ENCODE data around the gene AK2. TPM values are rescaled to one million over a fixed set of nuclear protein-coding genes. Genes with fewer than 3 reads are reported as not detected.

Gene AK2
- total and polyA plus RNA-seq, 10 of the 15 experiments (the other 5 are each of a cell fraction or from before 2014, with no cell fraction given): 52.3 to 500 (median 278) TPM

DNA sequence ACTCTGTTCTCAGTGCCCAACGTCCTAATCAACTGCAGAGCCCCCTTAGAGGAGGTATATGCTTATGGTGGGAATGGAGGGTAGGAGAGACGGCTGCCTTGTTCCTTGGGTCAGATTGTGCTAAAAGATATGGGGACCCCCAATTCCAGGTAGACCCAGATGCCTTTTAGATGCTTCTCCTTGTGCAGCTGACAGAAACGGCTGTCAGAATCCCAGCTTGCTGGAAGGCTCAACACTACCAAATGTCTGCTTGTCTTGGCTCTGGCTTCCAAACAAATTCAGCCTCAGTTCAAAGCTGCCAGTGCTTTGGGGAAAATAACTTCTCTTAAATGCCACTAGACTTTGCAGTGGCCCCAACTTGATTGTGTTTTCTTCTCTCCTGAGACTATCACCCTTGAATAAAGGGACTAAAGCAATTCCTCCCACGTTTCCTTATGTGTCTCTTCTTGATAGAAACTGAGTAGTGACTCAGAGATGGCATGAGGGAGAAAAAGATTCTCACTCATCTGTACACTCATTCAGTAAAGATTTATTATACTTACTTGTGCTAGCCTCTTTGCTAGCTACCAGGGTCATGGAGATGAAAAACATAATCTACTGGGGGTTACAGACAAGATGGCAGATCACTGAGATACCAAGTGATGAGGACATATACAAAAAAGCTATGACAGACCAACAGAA is 68.7 kb downstream of the AK2 start (continued):
- TF ChIP-seq, protein P1, sequence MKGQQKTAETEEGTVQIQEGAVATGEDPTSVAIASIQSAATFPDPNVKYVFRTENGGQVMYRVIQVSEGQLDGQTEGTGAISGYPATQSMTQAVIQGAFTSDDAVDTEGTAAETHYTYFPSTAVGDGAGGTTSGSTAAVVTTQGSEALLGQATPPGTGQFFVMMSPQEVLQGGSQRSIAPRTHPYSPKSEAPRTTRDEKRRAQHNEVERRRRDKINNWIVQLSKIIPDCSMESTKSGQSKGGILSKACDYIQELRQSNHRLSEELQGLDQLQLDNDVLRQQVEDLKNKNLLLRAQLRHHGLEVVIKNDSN (IDR thresholded peaks at IDR 0.05; ENCODE audit: borderline replicate concordance, extremely low read length, insufficient read depth, low read depth, low read length): no peak
- TF ChIP-seq MEF2B (IDR thresholded peaks at IDR 0.05; ENCODE audit: partially characterized antibody, poor library complexity, severe bottlenecking) (no peak), ZBED1 (IDR thresholded peaks at IDR 0.05; ENCODE audit: borderline replicate concordance) (no peak)

DNA sequence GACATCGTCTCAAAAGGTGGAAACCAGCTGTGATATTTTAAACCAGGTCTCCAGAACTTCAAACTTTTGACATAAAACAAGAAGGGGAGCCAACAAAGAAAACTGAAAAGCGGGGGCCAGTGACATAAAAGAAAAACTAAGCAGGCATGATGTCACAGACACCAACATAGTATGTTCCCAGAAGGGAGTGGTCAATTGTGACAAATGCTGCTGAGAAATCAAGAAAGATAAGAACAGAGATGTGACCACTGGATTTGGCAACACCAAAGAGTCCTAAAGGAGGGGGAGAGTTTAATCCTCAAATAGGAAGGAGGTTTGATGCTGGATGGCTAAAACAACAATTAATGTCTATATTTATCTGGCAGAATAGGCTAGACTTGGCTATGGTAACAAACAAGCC is 69.8 kb downstream of the AK2 start:
- Histone ChIP-seq H3K36me3 (ENCODE audit: control insufficient read depth in 2 of 2, insufficient read depth in 2 of 2, low read length in 1 of 2) (no peaks in the 10 kb centered on the region), H4K20me1 (ENCODE audit: control insufficient read depth, insufficient read depth) (no peaks in the 10 kb centered on the region), H2AFZ (ENCODE audit: control insufficient read depth, low read depth, low read length) (no peak overlapping the region), H3K4me1 (ENCODE audit: control insufficient read depth, insufficient read depth, low read length) (no peaks in the 10 kb centered on the region), H3K79me2 (ENCODE audit: control insufficient read depth, insufficient read depth, low read length) (peaks cover 20% of the 10 kb centered on the region), H3K4me2 (ENCODE audit: control insufficient read depth, insufficient read depth) (no peak overlapping the region), H3K9me3 (replicated peaks; ENCODE audit: control insufficient read depth, insufficient read depth, low read length) (no peaks in the 10 kb centered on the region), H3K27ac (ENCODE audit: control insufficient read depth, insufficient read depth) (no peak overlapping the region), H3K9ac (ENCODE audit: control insufficient read depth, insufficient read depth, low read length) (no peak overlapping the region), H3K27me3 (replicated peaks in 1 of 2; ENCODE audit: control insufficient read depth in 2 of 2, insufficient read depth in 2 of 2, low read length in 1 of 2) (no peaks in the 10 kb centered on the region), H3K4me3 (no peak overlapping the region)
- intact Hi-C loops (cut with micrococcal nuclease; ENCODE audit: unreplicated experiment): no loop called here
- in situ Hi-C loops (cut with MboI): no loop called here
- SMC1A ChIA-PET (ENCODE audit: uncharacterized antibody, unreplicated experiment): interaction anchor here (1.2 kb wide), 1 partner anchor 15 kb away, joined by 4 read pairs; no protein-coding TSS in a partner anchor
- no peak for DNase-seq (ENCODE audit: low read depth, low spot score)
- CTCF ChIA-PET: interaction anchor here (1.1 to 3.0 kb wide), 4 partner anchors 14 to 34 kb away, joined by 3 to 8 read pairs (median 3); no protein-coding TSS in a partner anchor
- 97% methylated on average over 2 of the region's 2 CpGs for WGBS (ENCODE audit: insufficient coverage, insufficient replicate concordance, low lambda C conversion rate, missing lambda C conversion rate)
- ATAC-seq: no peak
- TF ChIP-seq, protein P2, sequence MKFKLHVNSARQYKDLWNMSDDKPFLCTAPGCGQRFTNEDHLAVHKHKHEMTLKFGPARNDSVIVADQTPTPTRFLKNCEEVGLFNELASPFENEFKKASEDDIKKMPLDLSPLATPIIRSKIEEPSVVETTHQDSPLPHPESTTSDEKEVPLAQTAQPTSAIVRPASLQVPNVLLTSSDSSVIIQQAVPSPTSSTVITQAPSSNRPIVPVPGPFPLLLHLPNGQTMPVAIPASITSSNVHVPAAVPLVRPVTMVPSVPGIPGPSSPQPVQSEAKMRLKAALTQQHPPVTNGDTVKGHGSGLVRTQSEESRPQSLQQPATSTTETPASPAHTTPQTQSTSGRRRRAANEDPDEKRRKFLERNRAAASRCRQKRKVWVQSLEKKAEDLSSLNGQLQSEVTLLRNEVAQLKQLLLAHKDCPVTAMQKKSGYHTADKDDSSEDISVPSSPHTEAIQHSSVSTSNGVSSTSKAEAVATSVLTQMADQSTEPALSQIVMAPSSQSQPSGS (IDR thresholded peaks at IDR 0.05; ENCODE audit: low read length): no peak
- TF ChIP-seq TBL1XR1 (IDR thresholded peaks at IDR 0.05; ENCODE audit: low read depth, low read length): no peak
- POLR2A ChIA-PET: interaction anchor here (0.5 to 3.9 kb wide), 3 partner anchors 14 to 447 kb away, joined by 3 to 37 read pairs (median 3); no protein-coding TSS in a partner anchor
- no peak for FAIRE-seq
- RAD21 ChIA-PET (ENCODE audit: unreplicated experiment): interaction anchor here (3.7 kb wide), 1 partner anchor 26 kb away, joined by 26 read pairs; no protein-coding TSS in a partner anchor
- BruUV-seq (replicated peaks): no TSS peak
